Panc1 (cell line): ENCODE data around the gene TBRG4. TPM values are rescaled to one million over a fixed set of nuclear protein-coding genes. Genes with fewer than 3 reads are reported as not detected.

Experiments used
- ATAC-seq: fragments of 200-7000 bp; cut with Tn5 transposase; 2 replicates; pipeline ENCODE4 v1.9.1; 2020; ENCODE audit warnings: mild to moderate bottlenecking, moderate library complexity
- BruUV-seq: library from RNA; stranded (reverse); fragments of 400-500 nt; replicated peaks from 2 replicates; lab custom pipeline; 2021; lab: Mats Ljungman, UMichigan
- CTCF ChIA-PET: fragments of 300-600 bp; sonication (Branson Sonifier 250); formaldehyde crosslinking; loops from one replicate; lab custom pipeline; 2022; ENCODE audit warnings: antibody characterized with exemption; lab: Charles Lee
- POLR2A ChIA-PET: fragments of 300-600 bp; sonication (Branson Sonifier 250); formaldehyde crosslinking; loops from one replicate; lab custom pipeline; 2022; ENCODE audit warnings: antibody characterized with exemption; lab: Charles Lee
- DNase-seq: peaks from one replicate; pipeline ENCODE4 v3.0.0-alpha.2; 2010; ENCODE audit warnings: low read depth, low spot score
- H3K27ac ChIP-seq: 2 replicates; pipeline ENCODE4 v1.5.1; 2011; ENCODE audit warnings: mild to moderate bottlenecking, low read length, inconsistent platforms
- H3K27me3 ChIP-seq: fragments of 200-500 bp; sonication (Bioruptor generic); 2 replicates; pipeline ENCODE4 v1.6.0; 2014; ENCODE audit warnings: low read length, inconsistent platforms; ENCODE audit not compliant: control insufficient read depth, insufficient read depth
- H3K36me3 ChIP-seq: fragments of 200-500 bp; sonication (Bioruptor generic); 2 replicates; pipeline ENCODE4 v1.5.1; 2014; ENCODE audit warnings: inconsistent platforms, mild to moderate bottlenecking, low read length, moderate library complexity; ENCODE audit not compliant: control insufficient read depth, insufficient read depth
- H3K4me1 ChIP-seq: 2 replicates; pipeline ENCODE4 v1.5.1; 2011; ENCODE audit warnings: inconsistent platforms, mild to moderate bottlenecking, low read length, moderate library complexity; ENCODE audit not compliant: control insufficient read depth, insufficient read depth
- H3K4me3 ChIP-seq, 2 experiments: 2 replicates each; pipeline ENCODE4 v1.5.1; 2011 to 2012; ENCODE audit warnings: low read depth in 2 of 2, low read length in 2 of 2, mild to moderate bottlenecking in 2 of 2, inconsistent platforms in 1 of 2, moderate library complexity in 1 of 2
- H3K9me3 ChIP-seq: fragments of 200-500 bp; sonication (Bioruptor generic); 2 replicates; pipeline ENCODE4 v1.5.1; 2014; ENCODE audit warnings: low read depth, mild to moderate bottlenecking, inconsistent platforms, low read length, moderate library complexity; ENCODE audit not compliant: control insufficient read depth, insufficient read depth
- CTCF ChIP-seq: fragments of 450-650 bp; IDR thresholded peaks from 2 replicates; pipeline ENCODE4 v1.5.1; 2017; ENCODE audit warnings: mild to moderate bottlenecking
- POLR2AphosphoS5 ChIP-seq: IDR thresholded peaks from 2 replicates; pipeline ENCODE4 v1.6.1; 2012; ENCODE audit warnings: mild to moderate bottlenecking, low read depth, low read length, moderate library complexity
- SIN3A ChIP-seq: IDR thresholded peaks from 2 replicates; pipeline ENCODE4 v1.6.1; 2012; ENCODE audit warnings: low read depth, mild to moderate bottlenecking, low read length, moderate library complexity, borderline replicate concordance; ENCODE audit not compliant: insufficient read depth
- TCF7L2 ChIP-seq: IDR thresholded peaks from 2 replicates; pipeline ENCODE4 v1.6.1; 2011; ENCODE audit warnings: mild to moderate bottlenecking, low read depth, low read length, inconsistent platforms
- in situ Hi-C: cut with HindIII; loops from 2 replicates; pipeline ENCODE4 v1.10.0; 2016; ENCODE audit warnings: low sequenced_read_pairs, low pct_unique_long_range_greater_than_20kb
- intact Hi-C: fragments of 100-400 bp; cut with micrococcal nuclease; formaldehyde crosslinking; loops from one replicate; pipeline ENCODE4 v1.10.0; 2022; ENCODE audit not compliant: unreplicated experiment
- total RNA-seq: library from RNA; stranded (reverse); gene quantifications from one replicate; pipeline ENCODE4 v1.2.1, GENCODE V29; 2021; ENCODE audit not compliant: unreplicated experiment
- TF ChIP-seq, protein P1 (sequence below), 2 experiments: IDR thresholded peaks; 2 replicates each; pipeline ENCODE4 v1.6.1; 2011 to 2012; ENCODE audit warnings: low read depth in 2 of 2, control low read depth in 1 of 2, low read length in 1 of 2, mild to moderate bottlenecking in 1 of 2, moderate library complexity in 1 of 2; ENCODE audit not compliant: insufficient read depth in 1 of 2

The TBRG4 gene
- total RNA-seq, 1 experiment from 2014 or later: 149 TPM

DNA sequence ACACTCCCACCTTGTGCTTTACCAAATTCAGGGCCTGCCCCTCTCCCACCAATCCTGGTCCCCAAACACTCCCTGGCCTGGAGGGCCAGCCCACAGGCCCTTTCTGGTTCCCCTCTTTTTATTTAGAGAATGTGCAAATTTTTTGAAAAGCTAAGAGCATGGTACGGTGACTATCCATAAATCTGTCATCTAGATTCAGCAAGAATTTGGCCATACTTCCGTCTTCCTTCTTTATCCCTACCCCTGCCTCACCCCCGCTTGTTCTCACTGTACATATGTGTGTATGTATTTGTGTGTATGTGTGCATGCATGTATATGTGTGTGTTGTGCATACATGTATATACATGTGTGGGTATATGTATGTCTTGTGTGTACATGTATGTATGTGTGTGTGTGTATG lies 8.1 kb upstream of the TBRG4 start:
- Histone ChIP-seq H3K36me3 (no peaks in the 10 kb centered on the region), H3K4me3 (no peak overlapping the region), H3K27me3 (no peaks in the 10 kb centered on the region; the same call in 1 of the 2 replicates), H3K4me1 (no peaks in the 10 kb centered on the region), H3K9me3 (no peaks in the 10 kb centered on the region), H3K27ac (no peak overlapping the region)
- BruUV-seq: no TSS peak
- CTCF ChIA-PET: no interaction called here
- intact Hi-C loops: no loop called here
- in situ Hi-C loops: no loop called here
- POLR2A ChIA-PET: no interaction called here
- ATAC-seq: no peak
- DNase-seq: no peak
- TF ChIP-seq POLR2AphosphoS5: no peak
- TF ChIP-seq, protein P1, sequence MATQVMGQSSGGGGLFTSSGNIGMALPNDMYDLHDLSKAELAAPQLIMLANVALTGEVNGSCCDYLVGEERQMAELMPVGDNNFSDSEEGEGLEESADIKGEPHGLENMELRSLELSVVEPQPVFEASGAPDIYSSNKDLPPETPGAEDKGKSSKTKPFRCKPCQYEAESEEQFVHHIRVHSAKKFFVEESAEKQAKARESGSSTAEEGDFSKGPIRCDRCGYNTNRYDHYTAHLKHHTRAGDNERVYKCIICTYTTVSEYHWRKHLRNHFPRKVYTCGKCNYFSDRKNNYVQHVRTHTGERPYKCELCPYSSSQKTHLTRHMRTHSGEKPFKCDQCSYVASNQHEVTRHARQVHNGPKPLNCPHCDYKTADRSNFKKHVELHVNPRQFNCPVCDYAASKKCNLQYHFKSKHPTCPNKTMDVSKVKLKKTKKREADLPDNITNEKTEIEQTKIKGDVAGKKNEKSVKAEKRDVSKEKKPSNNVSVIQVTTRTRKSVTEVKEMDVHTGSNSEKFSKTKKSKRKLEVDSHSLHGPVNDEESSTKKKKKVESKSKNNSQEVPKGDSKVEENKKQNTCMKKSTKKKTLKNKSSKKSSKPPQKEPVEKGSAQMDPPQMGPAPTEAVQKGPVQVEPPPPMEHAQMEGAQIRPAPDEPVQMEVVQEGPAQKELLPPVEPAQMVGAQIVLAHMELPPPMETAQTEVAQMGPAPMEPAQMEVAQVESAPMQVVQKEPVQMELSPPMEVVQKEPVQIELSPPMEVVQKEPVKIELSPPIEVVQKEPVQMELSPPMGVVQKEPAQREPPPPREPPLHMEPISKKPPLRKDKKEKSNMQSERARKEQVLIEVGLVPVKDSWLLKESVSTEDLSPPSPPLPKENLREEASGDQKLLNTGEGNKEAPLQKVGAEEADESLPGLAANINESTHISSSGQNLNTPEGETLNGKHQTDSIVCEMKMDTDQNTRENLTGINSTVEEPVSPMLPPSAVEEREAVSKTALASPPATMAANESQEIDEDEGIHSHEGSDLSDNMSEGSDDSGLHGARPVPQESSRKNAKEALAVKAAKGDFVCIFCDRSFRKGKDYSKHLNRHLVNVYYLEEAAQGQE (IDR thresholded peaks at IDR 0.05; ENCODE audit: insufficient read depth in 1 of 2, low read depth in 2 of 2, low read length in 1 of 2): no peak
- no peak for TF ChIP-seq CTCF
- no peak for TF ChIP-seq TCF7L2
- TF ChIP-seq SIN3A: no peak

GRCh38 chr7:45118889-45119331 lies 7.4 kb upstream of the TBRG4 start:
- intact Hi-C loops: no loop called here

More at GRCh38 chr7:45118889-45119331, 7.4 kb upstream of the TBRG4 start:
- in situ Hi-C loops: no loop called here
- Histone ChIP-seq H3K27ac (no peak overlapping the region), H3K36me3 (no peaks in the 10 kb centered on the region), H3K9me3 (no peaks in the 10 kb centered on the region), H3K4me3 (no peak overlapping the region), H3K27me3 (no peaks in the 10 kb centered on the region; the same call in 1 of the 2 replicates), H3K4me1 (no peaks in the 10 kb centered on the region)
- DNase-seq (no peak), ATAC-seq (peak; percentile 57)
- ChIA-PET POLR2A (no interaction called here), CTCF (no interaction called here)
- TF ChIP-seq CTCF (no peak), SIN3A (no peak), TCF7L2 (no peak), POLR2AphosphoS5 (no peak)
- TF ChIP-seq, protein P1 (IDR thresholded peaks at IDR 0.05; ENCODE audit: insufficient read depth in 1 of 2, low read depth in 2 of 2, low read length in 1 of 2): no peak
- BruUV-seq: no TSS peak
